Psoas muscle (tissue), 8 donors: Measurements from ENCODE around the gene C6orf62. TPM values are rescaled to one million over a fixed set of nuclear protein-coding genes. Genes with fewer than 3 reads are reported as not detected.
"Not testable (repeated sequence)": the region's sequence is repeated elsewhere in the genome, so short reads cannot be mapped to it uniquely, and the experiment has no call there.

Experiments
- ATAC-seq, 4 donors: fragments of 200-7000 bp; cut with Tn5 transposase; one replicate each; pipeline ENCODE4 v1.9.1; 2020; ENCODE audit warnings: moderate library complexity in 3 of 4, mild to moderate bottlenecking in 2 of 4
- DNase-seq, 2 donors: peaks; one replicate each; pipeline ENCODE4 v3.0.0-alpha.2; 2020
- H3K27ac ChIP-seq: fragments of 200-600 bp; one replicate; pipeline ENCODE4 v1.8.0; 2022
- H3K27me3 ChIP-seq, 3 donors: fragments of 200-600 bp in 1 of 3; one replicate each; pipeline versions ENCODE4 v1.6.1 to v1.8.0; 2013 to 2022; ENCODE audit warnings: low read length in 2 of 3, mild to moderate bottlenecking in 2 of 3, moderate library complexity in 1 of 3; ENCODE audit not compliant: insufficient read depth in 3 of 3
- H3K36me3 ChIP-seq, 2 donors: fragments of 200-600 bp in 1 of 2; one replicate each; pipeline versions ENCODE4 v1.6.1 to v1.8.0; 2013 to 2022; ENCODE audit warnings: low read depth in 1 of 2, mild to moderate bottlenecking in 1 of 2, moderate library complexity in 1 of 2; ENCODE audit not compliant: insufficient read depth in 1 of 2
- H3K4me1 ChIP-seq: fragments of 200-600 bp; one replicate; pipeline ENCODE4 v1.8.0; 2022
- H3K4me3 ChIP-seq: fragments of 200-600 bp; one replicate; pipeline ENCODE4 v1.8.0; 2022; ENCODE audit warnings: mild to moderate bottlenecking
- H3K9me3 ChIP-seq: fragments of 200-600 bp; one replicate; pipeline ENCODE4 v1.8.0; 2022
- CTCF ChIP-seq: fragments of 200-600 bp; IDR thresholded peaks from one replicate; pipeline ENCODE4 v1.8.0; 2022; ENCODE audit warnings: antibody characterized with exemption
- WGBS, 3 donors: extraction: QIAGEN DNeasy Blood & Tissue Kit; methylation state at CpG; one replicate each; pipeline versions ENCODE4 v1.1.6 to v1.1.7; 2013; 5-methylcytosine and 5-hydroxymethylcytosine counted together
- intact Hi-C, 2 donors: fragments of 100-400 bp; cut with DNase I; formaldehyde crosslinking; loops; one replicate each; pipeline versions ENCODE4 v1.11.0 to v1.14.2; 2022
- polyA plus RNA-seq, 3 donors: library from polyadenylated mRNA; stranded (reverse); fragments of 200-250 nt; gene quantifications; one replicate each; pipeline ENCODE4 v1.2.3, GENCODE V29; 2013
- total RNA-seq, 4 donors: library from RNA; stranded (reverse); fragmentation: NEBNext Ultra II Directional in 2 of 4; extraction: Animal tissue kit (Norgen Biotek cat#: 25700) in 2 of 4; gene quantifications; one replicate each; pipeline versions ENCODE4 v1.2.1 to v1.2.4, GENCODE V29; 2021 to 2023
- donor health status: healthy with polysubstance abuse.
- donor health status: DM: no; HTN: no; CAD: no; lungs with moderate emphysema.
- donor health status: Bipolar disorder and iron deficiency.
- donor health status: healthy.
- donor health status: DM: yes; HTN: yes; CAD: no.
- donor health status: DM: no; HTN: no; CAD: no.
- donor health status: DM: no; HTN: no; CAD: no.
- donor health status: DM: yes; HTN: yes; CAD: no.

C6orf62 gene
- total and polyA plus RNA-seq, 7 donors = 23.9 to 57.2 (median 45.7) TPM

DNA sequence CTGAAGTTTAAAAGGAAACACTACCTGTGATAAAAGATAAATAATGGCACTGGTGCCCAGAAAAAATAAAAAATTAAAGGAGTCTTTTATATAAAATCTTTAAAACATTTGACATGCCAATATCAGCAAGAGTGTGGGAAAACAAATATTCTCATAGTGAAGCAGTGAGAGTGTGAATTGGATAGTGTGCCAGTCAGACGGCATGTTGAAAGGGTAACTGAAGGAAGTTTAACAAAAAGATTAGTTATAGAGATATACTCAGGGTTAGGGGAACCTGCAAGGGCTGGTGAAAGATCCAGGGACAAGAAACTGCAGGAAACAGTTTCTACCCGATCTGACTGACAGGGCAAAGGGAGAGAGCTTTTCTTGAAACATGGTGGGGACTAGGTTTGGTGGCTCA, 33.5 kb upstream of the C6orf62 start:
- no peak overlapping the region for H3K4me3 ChIP-seq
- intact Hi-C loops = no loop called here
- H3K27ac ChIP-seq = no peak overlapping the region
- H3K27me3 ChIP-seq = no peaks in the 10 kb centered on the region
- no peak for ATAC-seq
- 63 to 66% (median 65%) methylated on average over 2 of the region's 2 CpGs for WGBS, 3 donors
- H3K4me1 ChIP-seq = no peaks in the 10 kb centered on the region
- no peak for DNase-seq
- TF ChIP-seq CTCF = no peak
- no peaks in the 10 kb centered on the region for H3K36me3 ChIP-seq
- H3K9me3 ChIP-seq = no peaks in the 10 kb centered on the region

DNA sequence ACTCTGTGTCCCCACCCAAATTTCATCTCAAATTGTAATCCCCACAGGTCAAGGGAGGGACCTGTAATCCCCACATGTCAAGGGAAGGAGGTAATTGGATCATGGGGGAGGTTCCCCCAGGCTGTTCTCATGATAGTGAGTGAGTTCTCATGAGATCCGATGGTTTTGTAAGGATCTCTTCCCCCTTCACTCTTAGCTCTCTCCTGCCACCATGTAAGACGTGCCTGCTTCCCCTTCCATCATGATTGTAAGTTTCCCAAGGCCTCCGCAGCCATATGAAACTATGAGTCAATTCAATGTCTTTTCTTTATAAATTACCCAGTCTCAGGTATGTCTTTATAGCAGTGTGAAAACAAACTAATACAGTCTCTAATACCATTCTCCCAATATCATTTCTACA, 31.9 kb upstream of the C6orf62 start:
- H3K4me1 ChIP-seq, H3K9me3 ChIP-seq, H3K4me3 ChIP-seq, ATAC-seq, H3K36me3 ChIP-seq, H3K27ac ChIP-seq, DNase-seq, intact Hi-C loops, H3K27me3 ChIP-seq: not testable (repeated sequence)
- 76 to 89% (median 83%) methylated on average over 3 of the region's 3 CpGs for WGBS, 3 donors

DNA sequence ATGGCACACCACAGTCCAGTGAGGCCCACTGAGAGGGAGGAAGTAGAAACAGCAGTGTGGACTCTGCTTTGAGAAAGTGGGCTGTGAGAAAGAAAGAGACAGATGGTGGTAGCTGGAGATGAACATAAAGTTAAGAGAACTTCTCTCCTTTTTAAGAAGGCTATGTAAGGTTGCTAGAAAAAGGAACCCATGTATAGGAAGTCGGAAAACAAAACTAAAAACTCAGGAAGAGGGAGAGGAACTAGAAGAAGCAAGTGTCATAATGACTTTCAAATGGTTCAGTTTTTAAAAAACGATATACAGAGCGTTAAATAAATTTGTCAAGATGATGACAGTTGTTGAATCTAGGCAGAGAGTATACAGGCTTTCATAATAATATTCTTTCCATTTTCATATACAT, 30.3 kb upstream of the C6orf62 start:
- H3K27me3 ChIP-seq = no peaks in the 10 kb centered on the region
- no peaks in the 10 kb centered on the region for H3K4me1 ChIP-seq
- TF ChIP-seq CTCF = no peak
- 82 to 85% (median 84%) methylated on average over 3 of the region's 3 CpGs for WGBS, 3 donors
- no peaks in the 10 kb centered on the region for H3K36me3 ChIP-seq
- intact Hi-C loops = no loop called here
- ATAC-seq = no peak
- no peak overlapping the region for H3K27ac ChIP-seq
- no peaks in the 10 kb centered on the region for H3K9me3 ChIP-seq
- no peak for DNase-seq
- no peak overlapping the region for H3K4me3 ChIP-seq

DNA sequence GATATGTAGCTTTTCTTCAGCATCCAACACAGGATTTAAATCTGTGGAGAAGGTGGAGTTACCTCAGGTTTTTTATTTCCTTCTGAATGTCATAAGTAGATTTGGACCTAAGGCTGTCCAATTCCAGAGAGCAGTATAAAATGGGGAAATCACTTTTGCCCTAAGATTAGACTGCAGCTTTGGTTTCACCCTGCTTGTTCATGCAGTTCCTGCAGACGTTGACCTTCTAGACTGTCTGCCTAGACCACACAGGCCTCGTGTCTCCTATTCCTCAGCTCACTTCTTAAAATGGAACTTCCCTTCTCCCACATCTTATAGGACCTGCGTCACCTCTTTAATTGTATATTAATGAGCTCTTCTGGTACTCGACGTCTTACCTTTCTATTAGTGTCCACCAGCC, 26.0 kb upstream of the C6orf62 start:
- 70 to 77% (median 72%) methylated on average over 5 of the region's 5 CpGs for WGBS, 3 donors
- H3K36me3 ChIP-seq = no peaks in the 10 kb centered on the region
- intact Hi-C loops = no loop called here
- TF ChIP-seq CTCF = no peak
- H3K9me3 ChIP-seq = no peaks in the 10 kb centered on the region
- H3K4me1 ChIP-seq = peaks cover 7% of the 10 kb centered on the region
- DNase-seq = no peak
- ATAC-seq = no peak
- no peak overlapping the region for H3K4me3 ChIP-seq
- no peaks in the 10 kb centered on the region for H3K27me3 ChIP-seq
- H3K27ac ChIP-seq = no peak overlapping the region

- H3K27me3 ChIP-seq = no peaks in the 10 kb centered on the region
- H3K36me3 ChIP-seq = no peaks in the 10 kb centered on the region
- DNase-seq (no peak), ATAC-seq (no peak)
- intact Hi-C loops = no loop called here
- WGBS, 3 donors = 85 to 90% (median 90%) methylated on average over 3 of the region's 3 CpGs
- H3K27ac ChIP-seq = peak overlapping the region; percentile 28
- peaks cover 7% of the 10 kb centered on the region for H3K4me1 ChIP-seq
- H3K4me3 ChIP-seq = no peak overlapping the region
- TF ChIP-seq CTCF = no peak
- H3K9me3 ChIP-seq = no peaks in the 10 kb centered on the region
These were observed 25.0 kb upstream of the C6orf62 start for GRCh38 chr6:24743944-24744335.
